Right atrium auricular region (tissue), 2 donors: ENCODE data around the gene BDNF. TPM values are rescaled to one million over a fixed set of nuclear protein-coding genes. Genes with fewer than 3 reads are reported as not detected.
"Not testable (repeated sequence)": the region's sequence is repeated elsewhere in the genome, so short reads cannot be mapped to it uniquely, and the experiment has no call there.

Experiments
- DNase-seq: peaks from one replicate; pipeline ENCODE4 v3.0.0-alpha.2; 2019; ENCODE audit warnings: low spot score
- H3K27ac ChIP-seq, 2 donors: fragments of 200-600 bp; sonication (generic); 1 replicate in 1 of 2; 2 replicates in 1 of 2; pipeline ENCODE4 v1.5.1; 2016 to 2019
- H3K27me3 ChIP-seq, 2 donors: fragments of 200-600 bp; sonication (generic); one replicate each; pipeline versions ENCODE4 v1.5.1 to v1.6.0; 2017 to 2019
- H3K36me3 ChIP-seq: fragments of 200-600 bp; sonication (generic); one replicate; pipeline ENCODE4 v1.5.1; 2016
- H3K4me1 ChIP-seq, 2 donors: fragments of 200-600 bp; sonication (generic); one replicate each; pipeline versions ENCODE4 v1.5.1 to v1.6.0; 2017 to 2019
- H3K4me3 ChIP-seq, 2 donors: fragments of 200-600 bp; sonication (generic); 1 replicate in 1 of 2; 2 replicates in 1 of 2; pipeline ENCODE4 v1.5.1; 2017 to 2019; ENCODE audit warnings: mild to moderate bottlenecking in 1 of 2, moderate library complexity in 1 of 2
- H3K9me3 ChIP-seq, 2 donors: fragments of 200-600 bp; sonication (generic); one replicate each; pipeline ENCODE4 v1.5.1; 2019
- total RNA-seq, 2 donors: library from RNA; depleted of rRNA; stranded (reverse); fragments of >200 nt; gene quantifications; one replicate each; pipeline ENCODE4 v1.1.0, GENCODE V29; 2016
- TF ChIP-seq, protein P1 (sequence below), 2 donors: fragments of 200-600 bp; sonication (generic); IDR thresholded peaks; one replicate each; pipeline ENCODE4 v1.5.1; 2019; ENCODE audit warnings: antibody characterized with exemption in 2 of 2

The BDNF gene
- total RNA-seq = under 1 TPM in 1 of 2 donors, not detected in 1; 0.20 TPM

DNA sequence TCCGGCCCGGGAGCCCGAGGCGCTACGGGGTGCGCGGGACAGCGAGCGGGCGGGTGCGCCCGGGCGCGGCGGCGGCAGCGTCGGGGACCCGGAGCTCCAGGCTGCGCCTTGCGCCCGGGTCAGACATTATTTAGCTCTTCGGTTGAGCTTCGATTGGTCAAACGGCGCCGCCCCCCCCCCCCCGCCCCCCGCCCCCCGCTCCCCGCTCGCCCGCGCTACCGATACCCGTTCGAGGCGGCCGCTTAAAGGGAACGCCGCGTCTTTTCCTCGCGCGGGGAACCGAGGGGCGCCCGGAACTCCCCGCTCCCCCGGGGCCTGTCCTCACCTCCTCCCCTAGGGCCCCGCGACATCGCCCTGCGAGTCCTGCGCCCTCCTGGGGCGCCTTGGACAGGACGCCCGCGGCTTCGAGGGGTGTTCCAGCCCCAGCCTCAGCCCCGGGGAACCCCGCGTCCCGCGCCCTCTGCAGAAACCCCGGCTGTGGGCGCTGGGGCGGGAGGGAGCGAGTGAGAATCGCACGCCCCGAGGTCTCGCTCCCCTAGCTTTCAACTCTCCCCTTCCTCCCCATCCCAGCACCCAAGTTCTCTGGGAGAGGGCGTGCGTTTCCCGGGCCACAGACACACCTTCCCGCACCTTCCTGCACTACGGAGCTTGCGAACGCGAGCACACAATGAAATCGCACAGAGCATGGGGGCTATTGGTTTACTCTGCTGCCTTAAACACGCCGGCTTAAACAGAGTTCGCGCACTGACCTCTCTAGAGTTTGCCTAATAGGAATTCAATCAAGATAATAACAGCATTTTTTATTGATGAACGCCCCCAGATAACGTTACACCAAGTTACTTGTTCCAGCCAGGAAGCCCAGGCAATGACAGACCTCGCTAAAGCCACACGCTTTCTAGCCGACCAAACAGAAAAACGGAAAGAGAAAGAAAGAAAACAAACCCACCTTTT lies at the start of gene BDNF:
TSS of gene BDNF (minus strand) at position 105 of the 951 bp plus-strand sequence. CDS start 41,891 bp downstream, outside the sequence.
- Histone ChIP-seq H3K4me3 (peak within 1 kb of the TSS; percentile 43 to 56), H3K36me3 (no peaks in the 10 kb centered on the region), H3K27ac (no peak within 1 kb of the TSS), H3K27me3 (no peaks in the 10 kb centered on the region), H3K9me3 (no peaks in the 10 kb centered on the region), H3K4me1 (peaks cover 0 to 37% of the 10 kb centered on the region in 2 donors)
- TF ChIP-seq, protein P1, sequence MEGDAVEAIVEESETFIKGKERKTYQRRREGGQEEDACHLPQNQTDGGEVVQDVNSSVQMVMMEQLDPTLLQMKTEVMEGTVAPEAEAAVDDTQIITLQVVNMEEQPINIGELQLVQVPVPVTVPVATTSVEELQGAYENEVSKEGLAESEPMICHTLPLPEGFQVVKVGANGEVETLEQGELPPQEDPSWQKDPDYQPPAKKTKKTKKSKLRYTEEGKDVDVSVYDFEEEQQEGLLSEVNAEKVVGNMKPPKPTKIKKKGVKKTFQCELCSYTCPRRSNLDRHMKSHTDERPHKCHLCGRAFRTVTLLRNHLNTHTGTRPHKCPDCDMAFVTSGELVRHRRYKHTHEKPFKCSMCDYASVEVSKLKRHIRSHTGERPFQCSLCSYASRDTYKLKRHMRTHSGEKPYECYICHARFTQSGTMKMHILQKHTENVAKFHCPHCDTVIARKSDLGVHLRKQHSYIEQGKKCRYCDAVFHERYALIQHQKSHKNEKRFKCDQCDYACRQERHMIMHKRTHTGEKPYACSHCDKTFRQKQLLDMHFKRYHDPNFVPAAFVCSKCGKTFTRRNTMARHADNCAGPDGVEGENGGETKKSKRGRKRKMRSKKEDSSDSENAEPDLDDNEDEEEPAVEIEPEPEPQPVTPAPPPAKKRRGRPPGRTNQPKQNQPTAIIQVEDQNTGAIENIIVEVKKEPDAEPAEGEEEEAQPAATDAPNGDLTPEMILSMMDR (IDR thresholded peaks at IDR 0.05) = no peak
- no peak for DNase-seq

DNA sequence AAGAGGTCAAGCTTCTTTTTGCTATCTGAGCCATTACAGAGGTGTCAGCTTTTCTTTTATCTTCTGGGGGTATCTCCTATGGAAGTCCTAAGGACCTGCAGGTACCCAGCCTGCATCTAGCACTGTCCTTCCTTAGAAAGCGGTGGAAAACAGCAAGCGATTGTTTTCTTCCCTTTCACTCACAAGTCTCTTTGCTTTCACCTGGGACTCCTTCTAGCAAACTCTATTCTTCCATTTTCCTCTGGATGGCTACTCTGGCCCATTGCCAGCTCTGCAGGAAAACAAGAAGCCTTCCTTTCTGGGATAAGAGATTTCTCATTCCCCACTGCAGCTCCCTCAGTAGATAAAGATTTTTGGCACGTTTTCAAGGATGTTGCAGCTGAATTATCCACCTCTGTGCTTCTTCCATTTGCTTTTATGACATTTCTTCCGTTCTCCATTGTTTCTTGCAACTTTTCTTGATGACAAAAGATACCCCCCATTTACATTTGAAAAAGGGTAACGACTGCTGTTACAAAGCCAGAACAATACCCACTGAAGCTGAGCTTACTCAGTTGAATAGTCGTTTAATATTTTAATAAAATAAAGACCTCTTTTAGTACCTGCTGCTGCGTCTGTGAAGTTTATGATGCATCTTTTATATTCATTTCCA lies 40.2 kb upstream of the BDNF start:
- Histone ChIP-seq H3K4me1 (no peaks in the 10 kb centered on the region), H3K36me3 (no peaks in the 10 kb centered on the region), H3K9me3 (no peaks in the 10 kb centered on the region), H3K27ac (no peak overlapping the region), H3K4me3 (no peak overlapping the region), H3K27me3 (no peaks in the 10 kb centered on the region)
- TF ChIP-seq, protein P1 (IDR thresholded peaks at IDR 0.05) = no peak
- no peak for DNase-seq

DNA sequence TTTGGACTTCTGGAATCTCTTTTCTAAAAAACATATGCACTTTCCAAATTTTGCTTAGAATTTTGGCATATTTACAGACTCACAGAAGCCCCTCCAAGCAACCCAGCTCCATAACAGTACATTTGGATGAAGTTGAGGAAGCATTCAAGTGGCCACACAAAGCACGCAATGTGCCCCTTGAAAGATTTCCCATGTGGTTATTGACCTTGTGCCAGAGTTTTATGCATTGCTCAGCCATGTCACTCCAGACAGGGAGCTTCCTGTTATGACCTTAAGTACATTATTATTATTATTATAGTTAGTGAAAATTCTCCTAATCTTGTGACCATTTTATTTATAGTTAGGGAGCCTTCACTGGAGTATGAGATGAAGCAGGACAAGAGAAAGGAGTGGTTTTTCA lies 35.0 kb upstream of the BDNF start:
- no peaks in the 10 kb centered on the region for H3K27me3 ChIP-seq
- H3K36me3 ChIP-seq = no peaks in the 10 kb centered on the region
- TF ChIP-seq, protein P1 (IDR thresholded peaks at IDR 0.05) = no peak
- H3K27ac ChIP-seq = no peak overlapping the region
- no peaks in the 10 kb centered on the region for H3K4me1 ChIP-seq
- H3K4me3 ChIP-seq = no peak overlapping the region
- DNase-seq = no peak
- H3K9me3 ChIP-seq = no peaks in the 10 kb centered on the region

DNA sequence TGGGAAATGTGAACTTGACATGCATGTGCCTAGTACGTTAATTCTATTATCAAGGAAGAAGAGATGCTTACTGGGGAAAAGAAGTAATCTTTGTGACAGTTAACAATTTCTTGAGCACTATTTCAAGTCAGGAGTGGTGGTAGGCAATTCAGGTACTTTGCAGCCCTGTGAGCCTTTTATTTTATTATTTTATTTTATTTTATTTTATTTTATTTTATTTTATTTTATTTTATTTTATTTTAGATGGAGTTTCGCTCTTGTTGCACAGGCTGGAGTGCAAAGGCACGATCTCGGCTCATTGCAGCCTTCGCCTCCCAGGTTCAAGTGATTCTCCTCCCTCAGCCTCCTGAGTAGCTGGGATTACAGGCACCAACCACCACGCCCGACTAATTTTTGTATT lies 31.5 kb upstream of the BDNF start:
- H3K27ac ChIP-seq, H3K36me3 ChIP-seq, H3K9me3 ChIP-seq, H3K27me3 ChIP-seq, H3K4me3 ChIP-seq, DNase-seq, H3K4me1 ChIP-seq: not testable (repeated sequence)

DNA sequence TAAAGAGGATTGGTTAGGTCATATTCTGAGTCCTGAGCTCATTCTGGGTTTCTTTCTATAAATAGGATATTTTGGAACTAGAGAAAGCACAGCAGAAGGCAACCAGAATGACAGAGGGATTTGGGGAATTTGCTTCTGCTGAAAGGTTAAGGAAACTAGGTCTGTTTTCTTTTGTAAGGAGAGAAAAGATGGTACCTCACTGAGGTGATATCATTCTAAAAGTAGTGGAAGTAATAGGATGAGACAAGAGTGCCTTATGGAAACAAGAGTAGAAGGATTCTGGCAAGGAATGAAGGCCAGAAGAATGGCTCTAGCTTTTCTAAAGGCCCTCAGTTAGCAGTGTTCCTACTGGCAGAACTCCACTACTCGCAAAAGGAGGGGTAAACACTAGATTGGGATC lies 26.7 kb upstream of the BDNF start:
- TF ChIP-seq, protein P1 (IDR thresholded peaks at IDR 0.05) = no peak
- DNase-seq = no peak
- H3K27ac ChIP-seq = no peak overlapping the region
- no peaks in the 10 kb centered on the region for H3K36me3 ChIP-seq
- peaks cover 0 to 11% of the 10 kb centered on the region in 2 donors for H3K4me1 ChIP-seq
- no peak overlapping the region for H3K4me3 ChIP-seq
- H3K27me3 ChIP-seq = peaks cover 7 to 14% of the 10 kb centered on the region in 2 donors
- H3K9me3 ChIP-seq = no peaks in the 10 kb centered on the region

DNA sequence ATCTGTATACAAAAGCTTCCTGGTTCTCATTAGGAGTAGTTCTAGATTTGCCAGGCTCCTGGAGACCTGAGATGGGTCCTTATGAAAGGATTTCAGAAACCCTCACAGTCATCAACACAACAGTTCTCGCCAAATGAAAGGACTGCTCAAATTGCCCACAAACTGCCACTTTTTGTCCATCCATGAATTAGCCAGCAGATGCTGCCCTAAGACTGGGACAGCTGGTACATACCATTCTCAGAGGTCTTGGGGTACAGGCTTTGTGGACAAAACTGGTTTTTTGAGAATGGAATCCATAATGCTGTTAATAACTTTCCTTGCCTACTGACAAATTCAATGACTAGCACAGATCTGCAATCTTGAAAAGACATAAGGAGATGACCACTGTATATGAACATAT lies 23.4 kb upstream of the BDNF start:
- Histone ChIP-seq H3K4me1 (peaks cover 0 to 29% of the 10 kb centered on the region in 2 donors), H3K4me3 (no peak overlapping the region), H3K27me3 (peaks cover 11 to 34% of the 10 kb centered on the region in 2 donors), H3K36me3 (no peaks in the 10 kb centered on the region), H3K9me3 (no peaks in the 10 kb centered on the region), H3K27ac (no peak overlapping the region)
- DNase-seq = no peak
- TF ChIP-seq, protein P1 (IDR thresholded peaks at IDR 0.05) = no peak
